Osteocyte (in vitro differentiated cells): ENCODE data around the gene TRIM8. TPM values are rescaled to one million over a fixed set of nuclear protein-coding genes. Genes with fewer than 3 reads are reported as not detected.

Source experiments
- DNase-seq: peaks from one replicate; pipeline ENCODE4 v3.0.0; 2021; ENCODE audit warnings: mixed read lengths; ENCODE audit not compliant: unreplicated experiment; ENCODE audit errors: extremely low spot score
- H3K27ac Mint-ChIP-seq: one replicate; pipeline ENCODE4 v1.8.0; 2021; ENCODE audit warnings: mild to moderate bottlenecking, mixed read lengths; ENCODE audit not compliant: unreplicated experiment
- H3K27me3 Mint-ChIP-seq: one replicate; pipeline ENCODE4 v1.8.0; 2021; ENCODE audit warnings: mixed read lengths; ENCODE audit not compliant: unreplicated experiment
- H3K36me3 Mint-ChIP-seq: one replicate; pipeline ENCODE4 v1.8.0; 2021; ENCODE audit warnings: mixed read lengths; ENCODE audit not compliant: unreplicated experiment
- H3K4me1 Mint-ChIP-seq: one replicate; pipeline ENCODE4 v1.8.0; 2021; ENCODE audit warnings: mixed read lengths; ENCODE audit not compliant: unreplicated experiment
- H3K4me3 Mint-ChIP-seq: one replicate; pipeline ENCODE4 v1.8.0; 2021; ENCODE audit warnings: mild to moderate bottlenecking, moderate library complexity, mixed read lengths; ENCODE audit not compliant: unreplicated experiment
- H3K9me3 Mint-ChIP-seq: one replicate; pipeline ENCODE4 v1.8.0; 2021; ENCODE audit warnings: mixed read lengths; ENCODE audit not compliant: unreplicated experiment
- total RNA-seq: library from RNA; stranded (reverse); gene quantifications from 2 replicates; pipeline ENCODE4 v1.2.1, GENCODE V29; 2021
- TF ChIP-seq, protein P1 (sequence below): fragments of 200-600 bp; sonication (generic); IDR thresholded peaks from 2 replicates; pipeline ENCODE4 v1.5.0; 2021; ENCODE audit warnings: antibody characterized with exemption, mild to moderate bottlenecking, moderate library complexity

TRIM8 gene
- total RNA-seq, 1 donor from 2014 or later, result 63.9 TPM

DNA sequence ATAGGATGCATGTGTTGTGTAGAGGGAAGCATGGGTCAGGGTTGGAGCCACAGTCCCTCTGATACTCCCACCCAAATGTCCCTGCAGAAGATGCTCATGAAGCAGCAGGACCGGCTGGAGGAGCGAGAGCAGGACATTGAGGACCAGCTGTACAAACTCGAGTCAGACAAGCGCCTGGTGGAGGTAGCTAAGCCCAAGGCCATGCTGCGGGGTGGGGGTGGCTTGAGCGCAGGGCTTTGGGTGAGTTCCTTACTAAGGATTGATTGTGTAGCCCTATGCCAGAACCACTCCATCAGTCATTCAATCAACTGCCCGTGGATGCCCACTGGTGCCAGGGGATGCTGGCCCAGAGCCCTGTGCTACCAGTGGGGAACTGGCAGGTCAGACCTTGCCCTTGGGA lies 10.3 kb downstream of the TRIM8 start:
- Mint-ChIP-seq H3K4me3 (no peak overlapping the region), H3K27me3 (no peaks in the 10 kb centered on the region), H3K4me1 (peaks cover 19% of the 10 kb centered on the region), H3K36me3 (peaks cover 26% of the 10 kb centered on the region), H3K9me3 (no peaks in the 10 kb centered on the region), H3K27ac (no peak overlapping the region)
- no peak for DNase-seq
- TF ChIP-seq, protein P1, sequence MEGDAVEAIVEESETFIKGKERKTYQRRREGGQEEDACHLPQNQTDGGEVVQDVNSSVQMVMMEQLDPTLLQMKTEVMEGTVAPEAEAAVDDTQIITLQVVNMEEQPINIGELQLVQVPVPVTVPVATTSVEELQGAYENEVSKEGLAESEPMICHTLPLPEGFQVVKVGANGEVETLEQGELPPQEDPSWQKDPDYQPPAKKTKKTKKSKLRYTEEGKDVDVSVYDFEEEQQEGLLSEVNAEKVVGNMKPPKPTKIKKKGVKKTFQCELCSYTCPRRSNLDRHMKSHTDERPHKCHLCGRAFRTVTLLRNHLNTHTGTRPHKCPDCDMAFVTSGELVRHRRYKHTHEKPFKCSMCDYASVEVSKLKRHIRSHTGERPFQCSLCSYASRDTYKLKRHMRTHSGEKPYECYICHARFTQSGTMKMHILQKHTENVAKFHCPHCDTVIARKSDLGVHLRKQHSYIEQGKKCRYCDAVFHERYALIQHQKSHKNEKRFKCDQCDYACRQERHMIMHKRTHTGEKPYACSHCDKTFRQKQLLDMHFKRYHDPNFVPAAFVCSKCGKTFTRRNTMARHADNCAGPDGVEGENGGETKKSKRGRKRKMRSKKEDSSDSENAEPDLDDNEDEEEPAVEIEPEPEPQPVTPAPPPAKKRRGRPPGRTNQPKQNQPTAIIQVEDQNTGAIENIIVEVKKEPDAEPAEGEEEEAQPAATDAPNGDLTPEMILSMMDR, result no peak

DNA sequence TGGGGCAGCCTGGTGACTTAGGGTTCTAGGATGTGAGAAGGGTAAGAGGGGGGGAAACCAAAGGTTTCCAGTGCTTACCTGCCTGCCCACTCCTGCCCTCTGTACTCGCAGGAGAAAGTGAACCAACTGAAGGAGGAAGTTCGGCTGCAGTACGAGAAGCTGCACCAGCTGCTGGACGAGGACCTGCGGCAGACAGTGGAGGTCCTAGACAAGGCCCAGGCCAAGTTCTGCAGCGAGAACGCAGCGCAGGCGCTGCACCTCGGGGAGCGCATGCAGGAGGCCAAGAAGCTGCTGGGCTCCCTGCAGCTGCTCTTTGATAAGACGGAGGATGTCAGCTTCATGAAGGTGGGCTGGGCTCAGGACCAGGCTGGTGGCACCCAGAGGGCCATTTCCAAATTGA lies 10.7 kb downstream of the TRIM8 start:
- Mint-ChIP-seq H3K9me3 (no peaks in the 10 kb centered on the region), H3K4me3 (no peak overlapping the region), H3K27ac (no peak overlapping the region), H3K4me1 (peaks cover 16% of the 10 kb centered on the region), H3K27me3 (no peaks in the 10 kb centered on the region), H3K36me3 (peaks cover 26% of the 10 kb centered on the region)
- TF ChIP-seq, protein P1, result no peak
- no peak for DNase-seq

DNA sequence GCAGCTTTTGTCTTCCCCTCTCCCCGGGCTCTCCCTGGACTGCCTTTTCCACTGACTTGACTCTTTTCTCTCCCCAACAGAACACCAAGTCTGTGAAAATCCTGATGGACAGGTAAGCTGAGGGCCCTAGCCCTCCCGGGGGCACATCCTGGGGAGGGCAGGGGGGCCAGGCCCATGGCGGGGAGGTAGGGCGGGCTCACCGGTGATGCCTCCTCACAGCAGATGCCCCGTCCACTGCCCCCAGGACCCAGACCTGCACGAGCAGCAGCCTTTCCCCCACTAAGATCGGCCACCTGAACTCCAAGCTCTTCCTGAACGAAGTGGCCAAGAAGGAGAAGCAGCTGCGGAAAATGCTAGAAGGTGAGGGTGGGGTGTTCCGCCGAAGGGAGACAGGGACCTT lies 11.7 kb downstream of the TRIM8 start:
- Mint-ChIP-seq H3K4me3 (no peak overlapping the region), H3K27me3 (no peaks in the 10 kb centered on the region), H3K36me3 (peaks cover 26% of the 10 kb centered on the region), H3K27ac (no peak overlapping the region), H3K4me1 (peaks cover 12% of the 10 kb centered on the region), H3K9me3 (no peaks in the 10 kb centered on the region)
- DNase-seq, result no peak
- TF ChIP-seq, protein P1, result no peak

DNA sequence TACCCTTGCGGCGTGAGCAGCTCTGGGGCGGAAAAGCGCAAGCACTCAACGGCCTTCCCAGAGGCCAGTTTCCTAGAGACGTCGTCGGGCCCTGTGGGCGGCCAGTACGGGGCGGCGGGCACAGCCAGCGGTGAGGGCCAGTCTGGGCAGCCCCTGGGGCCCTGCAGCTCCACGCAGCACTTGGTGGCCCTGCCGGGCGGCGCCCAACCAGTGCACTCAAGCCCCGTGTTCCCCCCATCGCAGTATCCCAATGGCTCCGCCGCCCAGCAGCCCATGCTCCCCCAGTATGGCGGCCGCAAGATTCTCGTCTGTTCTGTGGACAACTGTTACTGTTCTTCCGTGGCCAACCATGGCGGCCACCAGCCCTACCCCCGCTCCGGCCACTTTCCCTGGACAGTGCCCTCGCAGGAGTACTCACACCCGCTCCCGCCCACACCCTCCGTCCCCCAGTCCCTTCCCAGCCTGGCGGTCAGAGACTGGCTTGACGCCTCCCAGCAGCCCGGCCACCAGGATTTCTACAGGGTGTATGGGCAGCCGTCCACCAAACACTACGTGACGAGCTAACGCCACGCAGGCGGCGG lies 12.6 kb downstream of the TRIM8 start:
- Mint-ChIP-seq H3K36me3 (peaks cover 26% of the 10 kb centered on the region), H3K27ac (no peak overlapping the region), H3K9me3 (no peaks in the 10 kb centered on the region), H3K4me1 (peaks cover 14% of the 10 kb centered on the region), H3K4me3 (no peak overlapping the region), H3K27me3 (no peaks in the 10 kb centered on the region)
- TF ChIP-seq, protein P1, result no peak
- no peak for DNase-seq

DNA sequence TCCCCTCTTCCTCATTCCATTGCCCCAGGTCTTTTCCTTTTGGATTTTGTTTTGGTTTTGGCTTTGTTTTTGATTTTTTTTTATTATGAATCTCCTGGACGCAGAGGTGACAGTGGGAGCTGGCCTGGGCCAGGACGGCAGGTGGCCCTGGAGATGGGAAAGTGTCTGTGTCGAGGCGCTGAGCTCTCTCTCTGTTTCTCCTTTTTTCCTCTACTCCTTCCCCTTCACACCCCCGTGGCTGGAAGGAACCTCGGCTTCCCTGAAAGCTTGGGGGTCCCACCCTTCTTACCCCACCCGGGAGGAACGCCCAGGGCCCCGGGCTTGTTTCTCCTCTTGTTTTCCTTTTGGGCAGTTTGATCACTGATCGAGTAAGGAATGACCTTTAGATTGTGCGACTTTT lies 13.2 kb downstream of the TRIM8 start:
- no peak for DNase-seq
- no peaks in the 10 kb centered on the region for H3K27me3 Mint-ChIP-seq
- H3K27ac Mint-ChIP-seq, result no peak overlapping the region
- H3K9me3 Mint-ChIP-seq, result no peaks in the 10 kb centered on the region
- H3K4me1 Mint-ChIP-seq, result peaks cover 18% of the 10 kb centered on the region
- no peak overlapping the region for H3K4me3 Mint-ChIP-seq
- peaks cover 26% of the 10 kb centered on the region for H3K36me3 Mint-ChIP-seq
- TF ChIP-seq, protein P1, result no peak
